ENCODE results near the gene LRMDA. TPM values are rescaled to one million over a fixed set of nuclear protein-coding genes. Genes with fewer than 3 reads are reported as not detected.

Gene LRMDA
- total and polyA plus RNA-seq, 2 of the 8 experiments (the other 6 are each of a cell fraction or from before 2014, with no cell fraction given): 0.86 to 2.8 TPM

GRCh38 chr10:76257816-76258215 lies 826.4 kb downstream of the LRMDA start (continued):
- TF ChIP-seq SP1 (IDR thresholded peaks at IDR 0.05; ENCODE audit: low read depth, low read length) (no peak), SIN3A (conservative IDR thresholded peaks at IDR 0.05 in 1 of 2, IDR thresholded peaks at IDR 0.05 in 1 of 2; ENCODE audit: low read depth in 1 of 2, low read length in 2 of 2) (no peak), BRCA1 (IDR thresholded peaks at IDR 0.05; ENCODE audit: low read depth, low read length) (no peak)
